Suppressor macrophage treated with lipopolysaccharide for 1 hour (primary cell): ENCODE results near the gene B4GALNT1.
A peak's percentile ranks its signal among the peaks of the same experiment; 100 is the strongest.
"Not testable (repeated sequence)": the region's sequence is repeated elsewhere in the genome, so short reads cannot be mapped to it uniquely, and the experiment has no call there.

Experiments
- DNase-seq, 3 donors: peaks; one replicate each; pipeline ENCODE4 v3.0.0-alpha.2; 2020 to 2022

Gene B4GALNT1

DNA sequence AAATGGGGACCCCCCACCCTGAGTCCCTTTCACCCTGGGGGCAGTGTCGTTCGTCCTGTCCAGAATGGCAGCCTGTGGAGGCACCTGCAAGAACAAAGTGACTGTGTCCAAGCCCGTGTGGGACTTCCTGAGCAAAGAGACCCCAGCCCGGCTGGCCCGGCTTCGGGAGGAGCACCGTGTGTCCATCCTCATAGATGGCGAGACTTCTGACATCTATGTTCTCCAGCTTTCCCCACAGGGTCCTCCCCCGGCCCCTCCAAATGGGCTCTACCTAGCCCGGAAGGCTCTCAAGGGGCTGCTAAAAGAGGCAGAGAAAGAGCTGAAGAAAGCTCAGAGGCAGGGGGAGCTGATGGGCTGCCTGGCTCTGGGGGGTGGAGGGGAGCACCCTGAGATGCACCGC lies 26.2 kb downstream of the B4GALNT1 start:
- no peak for DNase-seq

GRCh38 chr12:57606399-57606798 lies 26.6 kb downstream of the B4GALNT1 start:
- no peak for DNase-seq

DNA sequence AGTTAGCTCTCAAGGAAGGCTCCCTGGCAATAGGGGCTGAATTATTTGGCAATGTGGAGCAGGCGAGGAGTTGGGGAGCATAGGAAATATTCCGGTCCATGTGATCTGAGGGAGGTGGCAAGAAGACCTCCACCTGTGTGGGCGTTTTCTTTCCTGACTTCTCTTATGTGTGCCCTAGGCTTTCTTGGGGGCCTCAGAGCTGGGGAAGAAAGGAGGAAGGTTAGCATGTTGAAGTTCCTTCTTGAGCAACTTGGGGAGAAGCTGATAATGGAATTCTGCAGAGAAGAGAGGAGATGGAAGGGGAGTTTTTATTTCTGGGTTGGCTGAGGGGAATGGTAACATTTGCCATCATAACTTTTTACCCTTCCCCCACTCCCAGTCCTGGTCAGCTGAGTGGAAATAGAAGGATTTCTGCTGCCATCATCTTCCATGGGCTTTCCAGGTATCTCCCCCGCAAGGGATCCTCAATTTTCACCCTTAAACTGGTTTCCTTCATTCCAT lies 27.1 kb downstream of the B4GALNT1 start:
- DNase-seq: no peak

GRCh38 chr12:57604992-57605810 lies 27.8 kb downstream of the B4GALNT1 start:
- no peak for DNase-seq

DNA sequence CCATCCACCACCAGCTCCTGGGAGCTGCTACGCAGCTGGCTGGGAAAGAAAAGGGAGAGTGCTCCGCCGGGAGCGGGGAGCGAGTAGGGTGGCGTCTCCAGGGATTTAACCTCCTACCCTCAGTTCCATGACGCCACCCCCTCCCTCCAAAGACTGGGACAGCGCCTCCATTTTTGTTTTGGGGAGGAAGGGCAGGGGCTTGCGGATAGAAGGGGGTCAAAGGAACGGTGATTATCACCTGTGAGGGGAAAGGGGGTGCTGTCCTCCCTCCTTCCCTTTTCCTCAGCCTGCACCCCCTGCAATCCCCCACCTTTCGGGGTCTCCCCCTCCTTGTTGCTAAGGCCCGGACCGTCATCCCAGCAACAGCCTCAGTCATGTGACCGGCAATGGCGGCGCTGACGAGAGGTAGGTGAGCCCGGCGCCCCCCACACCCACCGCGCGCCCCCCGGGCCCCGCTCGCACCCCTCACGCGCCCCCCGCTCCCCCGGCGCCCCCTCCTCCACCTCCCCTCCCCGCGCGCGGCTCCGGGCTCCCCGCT lies 28.5 kb downstream of the B4GALNT1 start, which contains the start of gene DTX3:
TSS of gene DTX3 (plus strand) at position 371 of the 538 bp plus-strand sequence. CDS start 1,694 bp downstream, outside the sequence.
- DNase-seq: no peak

- DNase-seq: peak in 1 of 3 donors; percentile 37
Measured at GRCh38 chr12:57603815-57604453, 29.1 kb downstream of the B4GALNT1 start.

GRCh38 chr12:57603324-57603723 lies 29.7 kb downstream of the B4GALNT1 start:
- no peak for DNase-seq

DNA sequence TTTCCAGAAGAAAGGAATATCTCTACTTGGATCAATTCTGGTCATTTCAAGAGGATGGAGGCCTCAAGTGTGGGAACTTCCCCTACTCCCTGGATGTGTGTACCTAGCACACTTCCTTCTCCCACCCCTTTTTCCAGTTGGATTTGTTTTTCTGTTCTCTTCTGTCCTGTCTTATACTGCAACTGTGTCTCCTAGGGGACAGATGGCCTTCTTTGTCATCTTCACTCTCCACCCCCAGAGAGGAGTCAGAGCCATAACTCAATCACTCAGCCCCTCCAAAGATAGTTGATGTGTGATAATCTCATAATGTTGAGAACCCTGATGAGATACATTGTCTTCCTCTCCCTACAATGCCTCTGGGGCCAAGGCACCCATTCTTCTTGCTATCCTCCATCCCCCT lies 30.5 kb downstream of the B4GALNT1 start:
- DNase-seq: no peak

GRCh38 chr12:57600395-57600794 lies 32.6 kb downstream of the B4GALNT1 start:
- no peak for DNase-seq

DNA sequence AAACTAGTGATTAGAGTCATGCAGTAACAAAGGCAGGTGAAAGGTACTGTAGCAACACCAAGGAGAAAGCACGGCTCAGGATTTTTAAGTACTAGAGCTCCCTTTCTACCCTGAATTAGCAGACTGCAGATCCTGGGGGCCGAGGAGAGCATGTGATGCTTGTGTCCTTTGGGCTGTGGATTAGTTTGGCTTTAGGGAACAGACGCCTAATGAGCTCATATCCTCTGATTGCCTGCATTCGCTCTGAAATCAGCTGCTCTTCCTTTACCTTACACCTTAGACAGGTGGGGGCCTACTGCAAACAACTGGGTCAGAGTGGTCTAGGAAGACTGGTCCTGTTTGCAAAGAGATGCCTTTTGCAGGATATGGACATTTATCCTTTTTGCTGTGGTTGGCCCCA lies 39.8 kb downstream of the B4GALNT1 start:
- DNase-seq: no peak

DNA sequence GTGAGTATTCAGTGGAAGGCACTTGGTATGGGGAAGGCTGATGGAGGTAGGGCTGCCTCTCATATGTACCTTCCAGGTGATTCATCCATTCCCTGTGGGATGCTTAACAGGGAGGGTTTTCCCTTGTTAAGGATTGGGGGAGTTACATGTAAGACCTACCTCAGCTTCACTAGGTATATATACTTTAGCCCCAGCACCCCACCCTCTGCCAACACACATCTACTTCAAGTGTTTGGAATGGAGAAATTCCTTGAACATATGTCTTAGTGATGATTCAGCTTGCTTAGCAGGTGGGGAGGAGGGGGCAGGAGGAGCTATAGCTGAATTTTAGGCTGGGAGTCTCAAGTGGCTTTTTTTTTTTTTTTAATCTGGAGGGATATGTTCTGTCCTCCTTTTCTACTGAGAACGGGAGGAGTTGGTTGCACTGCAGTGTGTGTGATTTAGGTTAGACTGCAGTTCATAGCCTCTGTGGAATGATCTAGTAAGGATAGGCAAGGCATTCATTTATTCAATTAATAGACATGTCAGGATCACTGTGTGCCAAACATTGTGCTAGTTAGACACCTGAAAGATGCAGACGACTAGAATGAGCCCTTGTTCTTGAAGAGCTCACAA lies 40.3 kb downstream of the B4GALNT1 start:
- no peak for DNase-seq

DNA sequence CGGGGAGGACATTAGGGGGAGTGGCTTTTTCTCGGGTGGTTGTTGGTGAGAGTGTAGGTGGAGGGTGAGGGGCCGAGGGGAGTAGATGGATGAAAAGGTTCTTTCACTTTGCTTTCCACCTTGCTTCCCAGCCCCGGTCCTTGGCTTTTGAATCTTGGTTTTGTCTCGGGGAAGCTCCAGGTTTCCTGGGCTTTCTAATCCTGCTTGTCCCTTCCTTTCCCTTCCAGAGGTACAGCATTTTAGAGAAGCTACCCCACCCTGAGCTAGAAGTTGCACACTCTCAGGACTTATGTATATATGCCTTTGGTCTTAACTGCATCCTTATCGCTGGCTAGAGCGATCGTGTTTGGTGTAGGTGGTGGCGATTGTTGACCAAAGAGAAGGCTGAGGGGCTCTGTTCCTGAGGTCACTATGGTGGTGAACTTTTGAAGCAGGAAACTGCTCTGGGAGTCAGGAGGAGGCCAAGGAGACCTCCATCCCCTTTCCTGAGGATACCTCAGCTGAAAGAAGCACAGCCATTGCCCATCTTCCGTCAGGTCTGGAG lies 41.1 kb downstream of the B4GALNT1 start:
- DNase-seq: no peak

DNA sequence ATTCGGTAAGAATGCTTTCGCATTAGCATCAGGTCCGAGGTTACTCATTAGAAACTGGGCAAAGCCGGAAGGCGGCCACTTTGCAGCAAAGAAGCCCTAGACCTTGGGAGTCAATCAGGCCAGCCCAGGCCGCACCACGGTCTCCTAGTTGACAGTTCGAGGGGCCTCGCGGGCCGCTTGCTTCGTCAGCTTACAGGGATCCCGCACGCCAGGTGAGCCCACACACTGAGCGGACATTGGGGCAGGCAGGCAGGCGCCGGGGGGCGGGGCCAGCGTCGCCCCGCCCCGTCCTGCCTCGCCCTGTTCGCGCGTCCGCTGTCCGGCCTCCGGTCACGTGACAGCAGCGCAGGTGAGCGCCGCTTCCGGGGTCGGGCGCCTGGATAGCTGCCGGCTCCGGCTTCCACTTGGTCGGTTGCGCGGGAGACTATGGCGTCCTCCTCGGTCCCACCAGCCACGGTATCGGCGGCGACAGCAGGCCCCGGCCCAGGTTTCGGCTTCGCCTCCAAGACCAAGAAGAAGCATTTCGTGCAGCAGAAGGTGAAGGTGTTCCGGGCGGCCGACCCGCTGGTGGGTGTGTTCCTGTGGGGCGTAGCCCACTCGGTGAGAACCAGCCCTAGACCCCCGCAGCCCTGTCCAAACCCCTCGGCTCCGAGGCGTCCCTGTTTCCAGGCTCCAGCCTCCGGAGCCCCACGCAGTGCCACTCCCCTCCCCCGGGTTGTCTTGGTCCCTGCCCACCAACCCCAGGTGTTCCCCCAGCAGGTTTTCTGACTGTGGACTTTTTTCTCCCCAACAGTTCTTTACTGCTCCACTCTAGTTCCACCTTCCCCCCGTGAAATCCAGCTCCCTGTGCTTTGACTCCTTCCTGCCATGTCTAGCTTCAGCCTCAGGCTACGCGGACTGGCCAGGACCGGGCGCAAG lies 41.9 kb downstream of the B4GALNT1 start, which contains the start of gene PIP4K2C:
TSS of gene PIP4K2C (plus strand) at position 329 of the 918 bp plus-strand sequence. CDS start at position 427, 98 bp downstream.
- DNase-seq: peak; percentile 63 to 87 (median 73)

- no peak for DNase-seq
Measured at GRCh38 chr12:57590479-57590863, 42.5 kb downstream of the B4GALNT1 start.

DNA sequence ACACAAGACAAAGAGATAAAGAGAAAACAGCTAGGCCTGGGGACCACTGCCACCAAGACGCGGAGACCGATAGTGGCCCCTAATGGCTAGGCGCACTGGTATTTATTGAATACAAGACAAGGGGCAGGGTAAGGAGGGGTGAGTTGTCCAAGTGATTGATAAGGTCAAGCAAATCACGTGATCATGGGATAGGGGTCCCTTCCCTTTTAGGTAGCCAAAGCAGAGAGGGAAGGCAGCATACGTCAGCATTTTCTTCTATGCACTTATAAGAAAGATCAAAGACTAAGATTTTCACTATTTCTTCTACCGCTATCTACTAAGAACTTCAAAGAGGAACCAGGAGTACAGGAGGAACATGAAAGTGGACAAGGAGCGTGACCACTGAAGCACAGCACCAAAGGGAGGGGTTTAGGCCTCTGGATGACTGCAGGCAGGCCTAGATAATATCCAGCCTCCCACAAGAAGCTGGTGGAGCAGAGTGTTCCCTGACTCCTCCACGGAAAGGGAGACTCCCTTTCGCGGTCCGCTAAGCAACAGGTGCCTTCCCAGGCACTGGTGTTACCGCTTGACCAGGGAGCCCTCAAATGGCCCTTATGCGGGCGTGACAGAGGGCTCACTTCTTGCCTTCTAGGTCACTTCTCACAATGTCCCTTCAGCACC lies 43.9 kb downstream of the B4GALNT1 start:
- DNase-seq: not testable (repeated sequence)

GRCh38 chr12:57586832-57587429 lies 46.1 kb downstream of the B4GALNT1 start:
- DNase-seq: no peak

DNA sequence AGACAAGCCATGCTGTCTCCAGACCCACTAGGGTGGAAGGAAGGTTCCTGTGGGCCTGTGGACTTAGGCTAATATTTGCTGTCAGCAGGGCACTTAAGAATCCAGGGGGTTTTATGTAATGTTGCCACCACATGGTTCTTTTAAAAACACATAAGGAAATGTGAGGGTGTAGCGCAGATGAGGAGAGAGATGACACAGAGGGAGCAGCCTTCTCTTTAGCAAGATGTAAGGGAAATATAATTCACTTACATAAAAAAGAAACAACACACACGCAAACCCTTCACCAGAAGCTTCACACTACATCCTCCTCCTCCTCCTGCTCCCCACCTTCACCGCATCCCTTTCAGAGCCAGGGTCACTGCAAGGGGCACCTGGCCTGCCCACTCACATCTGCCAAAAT lies 46.9 kb downstream of the B4GALNT1 start:
- DNase-seq: no peak

- DNase-seq: no peak
Measured at GRCh38 chr12:57585156-57585555, 47.8 kb downstream of the B4GALNT1 start.

GRCh38 chr12:57584690-57585089 lies 48.3 kb downstream of the B4GALNT1 start:
- peak; percentile 61 to 70 (median 62) for DNase-seq

- DNase-seq: no peak
Measured at GRCh38 chr12:57584050-57584449, 49.0 kb downstream of the B4GALNT1 start.
